ENCODE measurements around the gene SLC6A13. TPM values are rescaled to one million over a fixed set of nuclear protein-coding genes. Genes with fewer than 3 reads are reported as not detected.

Gene SLC6A13
- total RNA-seq, 1 donor from 2014 or later: not detected

DNA sequence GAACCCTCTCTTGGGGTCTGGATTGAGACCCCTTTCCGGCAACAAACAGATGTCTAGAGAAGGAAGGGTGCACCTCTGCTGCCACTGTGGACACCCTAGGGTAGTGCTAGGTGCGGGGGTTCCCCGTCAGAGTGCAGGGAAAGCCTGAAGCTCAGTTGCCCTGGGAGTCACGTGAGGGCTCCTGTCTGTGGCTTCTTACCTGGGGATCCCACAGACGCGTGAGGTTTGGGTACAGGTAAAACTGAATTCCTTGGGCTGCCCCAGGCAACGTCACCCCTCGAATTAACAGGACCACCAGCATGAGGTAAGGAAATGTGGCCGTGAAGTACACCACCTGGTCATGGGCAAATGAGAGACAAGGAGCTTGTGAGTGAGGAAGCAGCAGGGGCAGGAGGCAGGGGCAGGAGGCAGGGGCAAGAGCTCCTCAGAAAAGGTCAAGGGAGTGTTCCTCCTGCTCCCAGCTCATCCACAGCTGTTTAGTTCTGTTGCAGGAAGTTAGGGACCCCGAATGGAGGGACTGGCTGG lies 27.7 kb downstream of the SLC6A13 start:
- DNase-seq (ENCODE audit: low read depth in 2 of 2): no peak

DNA sequence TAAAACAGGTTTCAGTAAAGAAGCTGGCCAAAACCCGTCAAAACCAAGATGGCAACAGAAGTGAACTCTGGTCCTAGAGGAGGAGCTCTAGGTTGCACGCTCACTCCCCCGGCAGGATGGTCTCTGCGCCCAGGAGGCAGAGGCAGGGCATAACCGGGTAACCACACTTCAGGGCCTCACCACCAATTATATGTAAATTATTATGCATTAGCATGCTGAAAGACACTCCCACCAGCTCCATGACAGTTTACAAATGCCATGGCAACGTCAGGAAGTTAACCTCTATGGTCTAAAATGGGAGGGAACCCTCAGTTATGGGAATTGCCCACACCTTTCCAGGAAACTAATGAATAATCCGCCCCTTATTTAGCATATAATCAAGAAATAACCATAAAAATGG lies 28.6 kb downstream of the SLC6A13 start:
- no peak for DNase-seq (ENCODE audit: low read depth in 2 of 2)

DNA sequence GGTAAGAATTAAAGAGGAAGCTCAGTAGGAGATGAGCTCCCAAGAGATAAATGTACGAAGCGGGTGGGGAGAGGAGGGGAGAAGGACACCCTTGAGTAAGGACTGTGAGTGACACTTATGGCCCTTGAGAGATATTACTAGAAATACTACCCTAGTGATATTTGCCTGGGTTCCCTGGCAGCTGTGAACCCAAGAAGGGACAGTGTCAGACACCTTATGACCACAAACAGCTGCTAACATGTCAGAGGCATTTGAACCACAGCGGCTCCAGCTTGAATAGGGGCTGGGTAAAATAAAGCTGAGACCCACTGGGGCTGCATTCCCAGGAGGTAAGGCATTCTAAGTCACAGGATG lies 29.0 kb downstream of the SLC6A13 start:
- no peak for DNase-seq (ENCODE audit: low read depth in 2 of 2)

DNA sequence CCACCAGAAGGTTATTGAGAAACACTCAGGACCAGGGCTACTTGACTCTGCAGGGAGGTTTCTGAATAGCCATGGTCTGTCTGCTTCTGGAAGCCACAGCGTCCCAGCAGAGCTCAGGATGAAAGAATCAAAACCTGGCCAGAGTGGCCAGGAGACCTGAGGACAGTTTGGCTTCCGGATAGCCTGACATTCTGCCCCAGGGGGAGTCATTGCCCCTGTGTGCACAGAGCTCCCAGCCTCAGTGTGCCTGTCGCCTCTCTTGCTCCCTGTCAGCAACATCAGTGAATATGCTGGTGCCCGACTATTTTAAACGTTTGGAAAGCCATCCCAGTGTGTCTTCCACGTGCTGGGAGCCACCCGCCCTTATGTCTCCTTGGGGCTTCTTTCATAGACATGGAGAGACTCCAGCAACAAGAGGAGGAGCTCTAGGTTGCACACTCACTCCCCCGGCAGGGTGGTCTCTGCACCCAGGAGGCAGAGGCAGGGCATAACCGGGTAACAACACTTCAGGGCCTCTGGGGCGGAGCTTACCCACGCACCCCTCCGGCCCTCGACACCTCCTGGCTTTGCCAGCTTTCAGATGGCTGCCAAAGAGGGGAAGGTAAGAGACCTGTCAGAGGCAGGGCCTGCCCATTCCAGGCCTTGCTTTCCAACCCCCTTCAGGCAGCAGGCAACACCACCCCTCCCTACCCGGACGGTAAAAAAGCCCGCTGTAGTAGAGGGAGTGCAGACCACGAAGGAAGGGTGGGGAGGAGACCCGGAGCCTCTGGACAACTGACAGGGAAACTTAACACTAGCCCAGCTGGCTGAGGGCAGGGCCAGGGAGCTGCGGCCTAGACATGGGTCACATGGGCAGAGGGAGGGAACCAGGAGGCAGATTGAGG lies 29.7 kb downstream of the SLC6A13 start:
- no peak for DNase-seq (ENCODE audit: low read depth in 2 of 2)

DNA sequence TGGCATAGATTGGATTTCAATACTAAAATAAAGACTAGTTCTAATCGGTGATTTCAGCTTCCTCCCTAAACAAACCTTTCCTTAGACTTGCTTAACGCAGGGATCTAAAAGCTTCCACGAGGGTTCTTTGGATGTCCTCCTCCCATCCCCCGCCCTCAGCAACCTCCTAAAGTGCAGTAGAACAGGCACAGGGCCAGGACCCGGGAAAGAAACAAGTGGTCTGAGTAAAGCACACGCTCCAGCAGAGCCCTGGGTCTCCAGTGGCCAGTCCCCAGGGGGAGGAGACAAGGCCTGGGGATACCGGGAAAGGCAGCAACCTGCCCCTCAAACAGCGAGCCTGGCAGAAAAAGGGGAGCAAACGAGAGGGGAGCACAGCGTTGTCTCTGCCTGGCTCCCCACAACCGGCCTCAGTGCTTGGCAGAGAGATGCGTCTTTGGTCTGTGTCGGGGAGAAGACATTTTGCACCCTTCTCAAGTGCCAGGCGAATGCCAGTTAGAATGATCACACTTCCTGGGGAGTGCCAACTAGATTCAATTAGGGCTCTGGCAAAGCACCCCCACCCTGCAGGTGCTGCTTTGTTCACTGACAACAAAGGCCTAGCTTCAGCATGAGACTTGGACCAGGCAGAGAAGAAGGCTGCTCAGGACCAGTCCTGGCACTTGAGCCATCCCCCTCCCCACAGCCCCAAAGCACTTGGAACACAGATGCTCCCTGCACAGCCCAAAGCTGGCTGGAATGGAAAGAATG lies 31.5 kb downstream of the SLC6A13 start:
- no peak for DNase-seq (ENCODE audit: low read depth in 2 of 2)

DNA sequence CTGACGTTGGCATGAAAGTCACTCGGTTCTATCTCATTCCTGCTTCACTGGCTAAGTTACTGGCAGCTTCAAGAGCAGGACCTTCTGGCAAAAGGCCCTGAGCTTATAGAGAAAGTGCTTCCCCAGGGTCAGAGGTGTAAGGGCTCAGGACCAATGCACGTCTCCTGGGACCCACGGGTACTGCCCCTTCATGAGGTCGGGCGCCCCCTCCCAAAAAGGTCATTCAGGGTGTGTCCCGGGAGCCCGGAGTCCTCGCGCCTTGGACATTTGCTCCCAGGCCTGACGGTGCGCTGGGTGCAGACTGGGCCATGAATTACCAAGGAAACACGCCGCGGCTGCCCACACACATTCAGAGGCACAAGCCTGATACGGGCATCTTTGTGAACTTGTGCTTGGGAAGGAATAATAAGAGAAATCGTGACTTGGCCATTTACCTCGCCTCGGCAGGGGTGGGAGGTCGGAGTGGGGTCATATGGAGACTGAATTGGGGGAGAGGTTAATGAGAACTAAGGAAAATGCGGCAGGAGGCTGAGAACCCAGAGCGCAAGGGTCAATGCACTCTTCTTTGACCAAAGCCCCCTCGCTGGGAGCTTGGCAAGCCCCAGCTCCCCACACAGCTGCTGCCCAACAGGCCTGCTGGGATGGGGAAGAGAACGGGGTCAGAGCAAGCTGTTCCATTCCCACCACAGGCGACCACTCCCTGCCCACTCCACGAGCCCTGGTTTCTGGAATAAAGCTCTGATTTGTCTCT lies 33.0 kb downstream of the SLC6A13 start:
- no peak for DNase-seq (ENCODE audit: low read depth in 2 of 2)

DNA sequence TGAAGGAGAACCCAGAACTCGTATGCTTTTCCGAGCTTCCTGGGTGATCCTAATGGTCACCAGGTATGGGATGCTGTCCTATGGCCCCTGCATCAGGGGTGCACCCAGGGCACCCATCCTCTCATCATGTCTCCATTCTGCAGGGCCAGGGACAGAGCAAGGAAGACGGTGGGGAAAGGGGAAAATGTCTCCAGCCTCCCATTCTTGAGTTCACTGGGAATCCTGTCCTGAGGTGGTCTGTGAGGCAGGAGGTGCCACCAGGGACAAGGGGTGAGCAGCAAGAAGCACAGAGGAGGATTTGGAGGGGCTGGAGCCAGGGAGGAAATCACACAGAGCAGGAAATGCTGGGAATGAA lies 33.8 kb downstream of the SLC6A13 start:
- no peak for DNase-seq (ENCODE audit: low read depth in 2 of 2)

DNA sequence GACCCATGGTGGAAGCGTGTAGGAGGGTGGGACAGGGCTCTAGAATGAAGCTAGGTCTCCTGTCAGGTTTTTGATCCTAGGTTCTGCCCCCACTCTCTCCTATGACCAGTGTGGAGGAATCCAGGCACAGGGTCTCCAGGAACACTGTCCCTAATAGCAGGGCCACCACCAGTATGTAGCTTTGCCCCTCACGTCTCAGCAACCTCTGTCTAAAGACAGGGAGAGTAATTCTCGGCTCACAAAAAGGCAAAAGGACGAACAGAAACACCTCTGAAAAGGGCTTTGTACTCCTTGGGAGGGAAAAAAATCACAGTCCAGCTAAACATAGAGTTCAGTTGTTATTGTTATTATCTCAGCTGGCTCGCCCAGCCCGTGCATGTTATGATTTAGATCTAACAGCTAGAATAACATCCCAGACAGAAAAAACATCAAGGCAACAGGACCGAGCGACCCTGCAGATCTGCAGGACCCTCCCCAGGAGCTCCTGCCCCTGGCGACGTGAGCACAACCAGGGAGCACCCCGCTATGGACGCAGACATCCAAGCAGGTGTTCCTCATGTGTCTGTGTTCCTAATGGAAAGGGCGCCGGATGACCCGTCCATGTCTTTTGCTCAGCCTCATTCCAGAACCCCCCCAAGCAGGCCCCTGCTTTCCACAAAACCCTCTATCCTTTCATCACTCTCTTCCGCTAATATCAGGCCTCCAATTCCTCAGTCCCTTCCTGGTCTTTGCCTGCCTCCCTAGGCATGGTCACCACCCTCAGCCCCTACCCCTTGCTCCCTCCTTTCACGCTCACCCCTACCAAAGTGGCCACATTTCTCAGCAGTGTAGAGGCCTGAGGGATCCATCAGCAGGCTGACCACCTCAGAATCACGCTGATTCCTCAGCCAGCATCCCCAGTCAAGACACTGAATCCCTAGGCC lies 34.5 kb downstream of the SLC6A13 start:
- no peak for DNase-seq (ENCODE audit: low read depth in 2 of 2)

DNA sequence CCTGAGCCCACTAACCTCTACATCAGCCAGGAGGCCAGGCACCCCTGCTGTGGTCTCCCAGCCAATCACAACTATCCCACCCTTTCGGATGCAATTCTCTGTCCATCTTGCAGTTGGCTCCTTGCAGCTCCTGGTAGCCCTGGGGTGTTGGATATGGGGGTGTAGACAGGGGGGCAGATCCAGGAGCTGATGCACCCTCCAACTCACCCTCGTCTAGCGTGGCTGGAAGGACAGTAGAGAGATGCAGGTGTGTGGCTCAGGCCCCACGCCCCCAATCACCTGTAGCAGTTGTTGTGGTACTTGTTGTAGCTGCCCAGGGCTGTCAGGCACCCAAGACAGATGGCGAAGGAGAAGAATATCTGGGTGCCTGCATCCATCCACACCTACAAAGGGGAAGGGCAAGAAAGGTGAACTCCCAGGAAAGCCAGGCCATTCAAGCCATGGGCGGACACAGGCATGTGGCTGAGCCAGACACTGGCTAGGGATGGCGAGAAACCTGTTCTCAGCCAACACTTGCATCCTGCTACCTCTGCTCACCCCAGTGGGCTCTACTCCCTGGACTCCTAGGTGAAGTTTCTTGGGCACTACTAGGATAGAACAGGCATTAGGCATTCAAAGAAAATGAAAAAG lies 35.2 kb downstream of the SLC6A13 start:
- DNase-seq (ENCODE audit: low read depth in 2 of 2): no peak

DNA sequence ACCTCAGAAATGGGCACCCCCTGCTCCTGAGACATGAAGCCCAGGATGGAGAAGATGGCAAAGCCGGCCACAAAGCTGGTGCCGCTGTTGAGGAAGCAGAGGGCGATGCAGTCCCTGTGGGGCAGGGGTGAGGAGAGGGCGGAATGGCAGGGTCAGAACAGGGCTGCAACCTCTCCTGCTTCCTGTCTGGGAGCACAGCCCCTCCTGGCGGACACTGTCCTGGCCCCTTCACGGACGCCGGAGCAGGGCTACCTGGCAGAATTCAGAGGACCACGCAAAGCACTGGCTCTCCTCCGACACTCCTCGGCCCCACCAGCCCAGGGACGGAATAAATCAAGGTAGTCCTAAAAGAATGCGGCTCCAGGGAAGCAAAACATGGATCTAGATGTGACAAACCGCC lies 36.2 kb downstream of the SLC6A13 start:
- no peak for DNase-seq (ENCODE audit: low read depth in 2 of 2)

DNA sequence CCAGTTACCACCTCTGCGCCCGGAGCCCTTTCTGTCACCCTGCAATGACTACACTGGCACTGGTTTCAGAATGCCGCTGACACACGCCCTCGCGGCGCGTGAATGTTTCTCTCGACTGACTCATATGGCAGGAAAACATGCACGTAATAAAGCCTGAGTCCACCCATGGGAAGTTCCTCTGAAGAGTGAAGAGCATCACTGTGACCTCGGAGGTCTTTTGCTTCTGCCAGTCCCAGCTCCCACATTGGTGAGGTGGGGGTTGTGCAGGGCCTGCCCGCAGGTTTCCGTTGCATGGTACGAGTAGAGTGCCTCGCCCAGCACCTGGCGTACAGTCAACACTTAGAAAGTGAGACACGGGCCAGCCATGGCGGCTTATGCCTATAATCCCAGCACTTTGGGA lies 37.6 kb downstream of the SLC6A13 start:
- DNase-seq (ENCODE audit: low read depth in 2 of 2): no peak

DNA sequence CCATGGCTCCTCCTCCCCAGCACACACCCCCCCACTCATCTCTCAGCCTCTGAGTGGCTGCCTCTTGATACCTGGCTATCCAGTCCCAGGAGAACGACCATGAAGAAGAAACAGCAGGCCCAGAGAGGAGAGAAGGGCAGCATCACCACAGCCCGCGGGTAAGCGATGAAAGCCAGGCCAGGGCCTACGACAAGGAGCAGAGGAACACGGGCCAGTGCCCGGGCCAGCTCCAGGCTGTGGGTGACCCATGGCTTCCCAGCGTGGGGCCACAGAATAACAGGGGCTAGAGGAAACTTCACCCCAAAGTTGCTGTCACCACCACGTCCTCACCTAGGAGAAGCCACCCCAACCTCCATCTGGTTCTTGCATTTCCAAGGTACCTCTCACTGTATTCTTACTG lies 38.3 kb downstream of the SLC6A13 start:
- no peak for DNase-seq (ENCODE audit: low read depth in 2 of 2)

DNA sequence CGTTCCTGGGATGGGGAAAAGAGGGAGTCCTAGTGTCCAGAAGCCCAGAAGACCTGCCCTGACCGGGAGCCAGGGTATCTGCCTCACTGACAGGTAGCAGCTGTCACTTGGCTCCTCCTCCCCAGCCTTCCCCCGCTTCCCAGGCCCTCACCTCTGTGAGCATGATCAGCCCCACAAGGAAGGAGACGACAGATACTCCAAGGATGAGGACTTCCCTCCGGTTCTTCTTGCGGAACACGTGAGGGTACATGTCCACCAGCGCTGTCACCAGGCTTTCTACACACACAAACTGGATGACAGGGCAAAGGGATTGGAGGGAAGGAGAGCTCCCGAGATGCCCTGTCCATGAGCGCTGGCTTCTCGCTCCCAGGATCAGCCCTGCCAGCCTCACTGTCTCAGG lies 38.8 kb downstream of the SLC6A13 start:
- no peak for DNase-seq (ENCODE audit: low read depth in 2 of 2)

DNA sequence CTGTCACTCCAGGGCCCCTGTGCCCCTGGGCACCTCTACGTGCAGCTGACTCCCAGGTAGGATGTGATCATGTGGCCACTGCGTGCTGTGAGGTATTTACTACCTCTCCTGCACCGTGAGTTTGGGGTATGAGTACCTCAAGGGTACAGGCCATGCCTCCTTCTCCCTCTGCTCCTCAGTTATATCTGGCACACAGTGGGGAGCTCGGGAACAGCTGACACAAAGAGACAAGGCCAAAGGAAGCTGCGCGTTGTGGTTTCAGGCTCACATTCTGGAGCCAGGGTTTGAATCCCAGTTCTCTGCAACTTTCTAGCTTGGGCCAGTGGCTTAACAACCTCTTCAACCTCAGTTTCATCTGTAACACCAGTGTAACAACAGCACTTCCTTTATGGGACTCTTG lies 40.9 kb downstream of the SLC6A13 start:
- no peak for DNase-seq (ENCODE audit: low read depth in 2 of 2)

DNA sequence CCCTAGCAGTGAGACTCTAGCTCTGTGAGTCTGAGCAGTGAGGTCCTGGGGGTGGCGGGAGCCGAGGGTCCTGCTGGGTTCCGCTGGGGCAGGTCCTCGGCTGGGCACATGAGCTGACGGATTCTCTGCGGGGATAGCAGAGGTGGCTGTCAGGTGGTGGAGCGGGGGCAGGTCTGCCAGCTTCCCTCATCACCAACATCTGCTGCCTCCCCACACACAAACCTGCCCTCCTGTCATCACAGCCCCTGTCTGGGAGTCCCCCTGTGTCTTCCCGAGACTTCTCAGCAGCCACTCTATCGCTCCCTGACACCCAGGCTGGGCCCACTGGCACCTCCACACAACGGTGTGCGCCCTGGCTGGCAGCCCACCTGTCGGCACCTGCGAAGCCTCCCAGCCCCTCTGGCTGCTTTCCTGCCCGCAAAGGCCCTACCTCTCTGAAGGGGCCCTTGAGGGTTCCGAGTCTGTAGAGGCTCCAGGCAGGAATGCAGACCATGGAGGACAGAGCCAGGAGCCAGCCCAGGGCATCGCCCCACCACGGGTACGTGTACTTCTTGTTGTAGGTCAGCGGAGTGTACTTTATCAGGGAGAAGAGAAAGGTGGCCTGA lies 41.6 kb downstream of the SLC6A13 start:
- no peak for DNase-seq (ENCODE audit: low read depth in 2 of 2)

DNA sequence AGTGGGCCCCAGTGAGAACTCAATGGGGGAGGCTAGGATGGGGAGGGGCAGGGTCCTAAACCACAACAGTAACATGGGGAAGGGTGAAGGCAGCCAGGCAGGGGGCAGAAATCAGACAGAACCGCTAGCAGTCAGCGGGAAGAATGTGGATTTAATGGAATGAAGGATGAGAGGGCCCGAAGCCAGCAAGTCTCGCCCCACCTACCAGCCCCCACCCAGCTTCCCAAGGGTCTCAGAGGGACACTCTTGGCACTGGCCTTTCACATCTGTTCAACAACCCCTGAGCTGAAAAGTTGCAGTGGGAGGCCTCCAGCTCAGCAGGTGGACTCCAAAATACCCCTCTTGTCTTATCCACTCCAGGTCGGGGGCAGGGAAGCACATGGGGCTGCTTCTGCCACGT lies 42.1 kb downstream of the SLC6A13 start:
- DNase-seq (ENCODE audit: low read depth in 2 of 2): no peak

DNA sequence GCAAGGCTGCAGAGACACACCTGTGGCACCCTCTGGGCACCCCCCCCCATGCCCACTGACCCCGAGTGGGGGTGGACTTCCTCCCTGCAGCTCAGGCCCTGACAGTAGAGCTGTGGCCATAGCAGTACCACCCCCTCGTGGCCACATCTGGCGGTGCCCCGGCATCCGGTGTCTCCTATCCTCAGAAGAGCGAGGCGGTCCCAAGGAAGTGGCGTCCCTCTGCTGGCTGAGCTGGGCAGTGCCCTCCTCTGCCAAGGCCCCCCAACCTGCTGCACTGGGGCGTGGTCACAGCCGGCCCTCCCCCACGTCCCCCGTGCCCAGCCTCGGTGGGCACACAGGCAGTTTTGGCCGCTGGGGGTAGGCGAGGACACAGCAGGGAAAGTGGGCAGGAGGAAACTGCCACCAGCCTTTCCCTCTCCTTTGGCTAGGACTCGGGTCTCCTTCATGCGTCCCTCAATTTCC lies 42.7 kb downstream of the SLC6A13 start:
- peak; percentile 40 to 48 for DNase-seq (ENCODE audit: low read depth in 2 of 2)

DNA sequence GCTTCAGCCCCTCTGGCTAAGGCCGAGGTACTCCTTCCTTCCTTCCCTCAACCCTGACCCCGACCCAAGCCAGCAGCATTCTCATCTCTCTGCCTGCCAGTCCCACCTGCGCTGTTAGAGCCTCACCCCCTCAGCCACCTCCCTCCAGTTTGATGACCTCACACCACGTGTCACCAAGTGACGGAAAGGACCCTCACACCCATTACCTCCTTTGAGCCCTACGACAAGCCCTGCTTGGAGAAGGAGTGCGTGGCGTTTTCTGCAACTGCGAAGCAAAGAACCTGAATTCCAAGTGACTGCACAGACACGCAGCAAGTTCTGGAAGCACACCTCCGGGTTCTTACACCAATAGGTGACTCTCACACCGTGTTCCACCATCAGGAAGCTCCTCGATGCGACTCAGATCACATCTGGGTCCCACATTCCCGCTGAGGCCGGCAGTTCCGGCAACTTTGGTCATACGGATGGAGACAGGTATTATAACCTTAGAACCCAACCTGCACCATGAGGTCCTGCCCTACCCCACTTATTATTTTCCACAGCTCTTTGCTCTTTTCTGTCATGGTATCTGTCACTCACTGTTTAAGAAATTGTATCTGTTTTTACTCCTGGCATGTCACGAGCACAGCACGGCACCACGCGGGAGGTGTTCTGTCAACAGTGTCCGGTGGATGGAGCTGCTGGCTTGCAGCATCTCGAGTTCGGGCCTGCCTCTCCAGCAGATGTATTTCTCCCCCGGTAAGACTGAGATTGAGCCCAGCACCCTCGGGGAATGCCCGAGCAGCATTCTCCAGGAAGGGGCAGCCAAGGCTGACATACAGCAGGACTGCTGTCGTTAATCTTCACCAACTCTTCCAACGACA lies 43.7 kb downstream of the SLC6A13 start:
- no peak for DNase-seq (ENCODE audit: low read depth in 2 of 2)

DNA sequence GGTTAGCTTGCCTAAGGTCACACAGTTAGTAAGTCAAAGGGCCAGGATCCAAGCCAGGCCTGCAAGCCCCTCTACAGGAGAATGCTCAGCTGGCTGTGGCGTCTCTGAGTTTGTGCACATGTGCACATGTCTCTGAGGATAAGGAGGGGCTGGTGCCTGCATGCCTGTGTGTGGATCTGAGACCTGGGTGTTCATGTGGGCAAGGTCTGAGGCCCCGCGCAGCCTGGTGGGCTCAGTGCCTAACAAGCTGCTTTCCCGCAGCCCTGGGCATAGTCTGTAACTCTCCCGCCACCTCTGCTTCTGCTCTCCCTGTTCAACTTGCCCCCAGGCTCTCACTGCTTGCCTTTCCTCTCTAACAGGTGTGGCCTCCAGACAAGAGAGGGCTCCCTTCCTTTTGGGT lies 44.4 kb downstream of the SLC6A13 start:
- DNase-seq (ENCODE audit: low read depth in 2 of 2): no peak
